ENCODE results near the gene MMP28. TPM values are rescaled to one million over a fixed set of nuclear protein-coding genes. Genes with fewer than 3 reads are reported as not detected.

The MMP28 gene
- total and polyA plus RNA-seq, 10 of the 15 experiments (the other 5 are each of a cell fraction or from before 2014, with no cell fraction given): not detected

- TF ChIP-seq ZBTB11 (CRISPR knock-in tag; IDR thresholded peaks at IDR 0.05) (no peak), ZNF217 (IDR thresholded peaks at IDR 0.05) (no peak), FOXK2 (IDR thresholded peaks at IDR 0.05) (no peak), NFYB (IDR thresholded peaks at IDR 0.05; ENCODE audit: insufficient read depth, low read depth, low read length) (no peak), CHD4 (IDR thresholded peaks at IDR 0.05) (no peak)
Measured at GRCh38 chr17:35731917-35732805, 63.3 kb downstream of the MMP28 start (continued).

GRCh38 chr17:35731239-35731916 lies 64.1 kb downstream of the MMP28 start, which contains the start of gene RASL10B:
Gene RASL10B (plus strand): TSS chr17:35731639. CDS start chr17:35735185, 3,546 bp downstream.
- H3K4me2 ChIP-seq (ENCODE audit: control insufficient read depth, insufficient read depth): peak within 1 kb of the TSS; percentile 41; the same call in 1 of the 2 replicates
- H3K9ac ChIP-seq (ENCODE audit: control insufficient read depth, insufficient read depth, low read length): no peak within 1 kb of the TSS; the same call in 1 of the 2 replicates
- H3K4me1 ChIP-seq (ENCODE audit: control insufficient read depth, insufficient read depth, low read length): no peaks in the 10 kb centered on the region
- TF ChIP-seq EGR1 (IDR thresholded peaks at IDR 0.05; ENCODE audit: borderline replicate concordance in 1 of 2, low read depth in 2 of 2, low read length in 2 of 2) (peak in 1 of 2 experiments; percentile 78; a peak in 2 of 3 replicates), PKNOX1 (IDR thresholded peaks at IDR 0.05) (no peak)
- 30% methylated on average over 10 of the region's 44 CpGs for WGBS (ENCODE audit: insufficient coverage, insufficient replicate concordance, low lambda C conversion rate, missing lambda C conversion rate)
- H3K27ac ChIP-seq (ENCODE audit: control insufficient read depth, insufficient read depth): no peak within 1 kb of the TSS
- H3K79me2 ChIP-seq (ENCODE audit: control insufficient read depth, insufficient read depth, low read length): no peaks in the 10 kb centered on the region
- ChIA-PET CTCF (interaction anchor here (0.6 to 2.2 kb wide), 3 partner anchors 13 to 199 kb away, joined by 3 to 11 read pairs (median 4); no protein-coding TSS in a partner anchor), SMC1A (ENCODE audit: uncharacterized antibody, unreplicated experiment) (no interaction called here), POLR2A (no interaction called here), RAD21 (ENCODE audit: unreplicated experiment) (no interaction called here)
- intact Hi-C loops (cut with micrococcal nuclease; ENCODE audit: unreplicated experiment): no loop called here
- H3K27me3 ChIP-seq (replicated peaks in 1 of 2; ENCODE audit: control insufficient read depth in 2 of 2, insufficient read depth in 2 of 2, low read length in 1 of 2): no peaks in the 10 kb centered on the region; a peak in 1 of 4 replicates
- FAIRE-seq: no peak
- H3K4me3 ChIP-seq: peak within 1 kb of the TSS; percentile 11; the same call in 1 of the 2 replicates
- no peaks in the 10 kb centered on the region for H3K9me3 ChIP-seq (replicated peaks; ENCODE audit: control insufficient read depth, insufficient read depth, low read length)
- no peak for DNase-seq (ENCODE audit: low read depth, low spot score)
- H3K36me3 ChIP-seq (ENCODE audit: control insufficient read depth in 2 of 2, insufficient read depth in 2 of 2, low read length in 1 of 2): peaks cover 0 to 3% of the 10 kb centered on the region in 2 experiments; a peak in 2 of 4 replicates
- no peaks in the 10 kb centered on the region for H4K20me1 ChIP-seq (ENCODE audit: control insufficient read depth, insufficient read depth)
- peak; percentile 78 for ATAC-seq
- in situ Hi-C loops (cut with MboI): no loop called here
- no peak within 1 kb of the TSS for H2AFZ ChIP-seq (ENCODE audit: control insufficient read depth, low read depth, low read length)
- no TSS peak for BruUV-seq (replicated peaks)
